Nucleus accumbens (tissue), 56 donors: ENCODE data around the gene RNF224.
"Not testable (repeated sequence)": the region's sequence is repeated elsewhere in the genome, so short reads cannot be mapped to it uniquely, and the experiment has no call there.

Experiments
- DNase-seq, 56 donors: peaks; one replicate each; lab custom pipeline; 2025; lab: John Stamatoyannopoulos, UW

RNF224 gene

DNA sequence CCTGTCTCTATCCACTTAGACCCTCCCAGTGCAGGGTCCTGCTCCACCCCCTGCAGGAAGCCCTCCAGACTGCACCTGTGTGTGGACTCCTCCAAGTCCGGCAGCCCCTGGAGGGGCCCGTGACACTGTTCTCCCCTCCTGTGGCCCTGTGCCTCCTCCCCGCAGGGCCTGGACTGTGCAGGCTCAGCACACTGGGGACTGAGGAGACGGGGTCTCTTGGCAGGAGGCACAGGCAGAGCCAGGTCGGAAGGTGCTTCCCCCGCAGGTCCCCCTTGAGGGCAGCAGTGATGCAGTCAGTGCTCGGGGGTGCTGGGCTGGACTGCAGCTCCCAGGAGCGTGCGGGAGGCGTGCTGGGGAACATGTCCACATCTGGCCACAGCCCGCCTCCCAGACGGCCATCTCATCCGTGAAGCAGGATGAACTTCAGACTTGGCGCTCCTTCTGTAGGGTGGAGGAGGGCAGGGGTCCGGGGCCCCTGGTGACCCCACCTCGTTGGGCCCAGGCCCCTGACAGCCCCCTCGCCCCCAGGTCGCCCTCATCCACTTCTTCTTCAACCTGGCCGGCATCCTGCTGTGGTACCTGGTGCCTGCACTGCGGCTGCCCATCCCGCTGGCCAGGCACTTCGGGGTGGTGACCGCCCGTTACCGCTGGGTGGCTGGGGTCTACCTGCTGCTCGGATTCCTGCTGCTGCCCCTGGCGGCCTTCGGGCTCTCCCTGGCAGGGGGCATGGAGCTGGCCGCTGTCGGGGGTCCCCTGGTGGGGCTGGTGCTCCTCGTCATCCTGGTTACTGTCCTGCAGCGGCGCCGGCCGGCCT lies 8.3 kb downstream of the RNF224 start:
- no peak for DNase-seq

DNA sequence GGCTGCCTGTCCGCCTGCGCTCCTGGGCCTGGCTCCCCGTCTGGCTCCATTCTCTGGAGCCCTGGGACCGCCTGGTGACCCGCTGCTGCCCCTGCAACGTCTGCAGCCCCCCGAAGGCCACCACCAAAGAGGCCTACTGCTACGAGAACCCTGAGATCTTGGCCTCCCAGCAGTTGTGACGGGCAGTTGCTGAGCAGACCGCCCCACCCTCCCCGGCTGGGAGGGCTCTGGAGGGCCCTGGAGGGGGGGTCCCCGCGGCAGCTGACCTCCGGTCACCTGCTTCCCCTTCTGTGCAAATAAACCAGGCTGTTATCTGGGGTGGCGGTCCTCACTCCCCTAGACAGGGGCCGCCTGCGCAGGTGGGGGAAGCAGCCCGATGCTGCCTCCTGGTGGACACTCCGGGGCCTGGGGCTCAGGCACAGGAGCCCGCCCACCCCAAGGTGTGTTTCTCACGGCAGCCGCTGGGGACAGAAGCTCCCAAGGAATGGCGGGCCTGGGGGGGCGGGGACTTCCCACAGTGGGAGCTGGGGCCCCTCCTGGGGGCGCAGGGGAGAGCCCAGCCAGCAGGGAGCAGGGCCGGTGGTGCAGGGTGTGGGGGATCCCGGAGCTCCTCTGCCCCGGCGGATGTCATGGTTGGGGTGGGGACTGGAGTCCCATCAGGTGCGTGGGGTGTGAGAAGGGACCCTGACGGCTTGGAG lies 9.1 kb downstream of the RNF224 start:
- DNase-seq, result peak in 53 of 56 donors; percentile 11 to 89 (median 66)

DNA sequence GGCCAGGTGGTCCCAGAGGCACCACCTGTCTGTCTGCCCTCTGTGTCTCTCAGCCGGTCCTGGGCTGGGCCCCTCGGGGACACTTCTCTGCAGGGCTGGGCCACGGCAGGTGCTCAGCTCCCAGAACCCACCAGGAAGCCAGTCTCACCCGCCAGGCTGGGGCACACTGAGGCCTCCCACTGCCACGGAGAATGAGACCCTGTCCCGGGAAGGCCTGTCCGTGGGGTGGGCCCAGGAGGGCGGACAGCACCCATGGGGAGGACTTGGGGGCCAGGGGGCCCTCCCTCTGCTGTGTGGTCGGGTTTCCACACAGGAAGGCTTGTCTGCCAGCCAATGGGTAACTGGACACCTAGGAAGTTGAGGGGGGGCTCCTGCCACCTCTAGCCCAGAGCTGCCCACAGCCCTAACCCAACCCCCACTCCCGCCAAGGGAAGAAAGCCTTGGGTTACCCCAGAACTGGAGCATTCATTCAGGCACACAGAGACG lies 9.7 kb downstream of the RNF224 start:
- DNase-seq, result peak in 5 of 56 donors; percentile 12 to 39 (median 28)

DNA sequence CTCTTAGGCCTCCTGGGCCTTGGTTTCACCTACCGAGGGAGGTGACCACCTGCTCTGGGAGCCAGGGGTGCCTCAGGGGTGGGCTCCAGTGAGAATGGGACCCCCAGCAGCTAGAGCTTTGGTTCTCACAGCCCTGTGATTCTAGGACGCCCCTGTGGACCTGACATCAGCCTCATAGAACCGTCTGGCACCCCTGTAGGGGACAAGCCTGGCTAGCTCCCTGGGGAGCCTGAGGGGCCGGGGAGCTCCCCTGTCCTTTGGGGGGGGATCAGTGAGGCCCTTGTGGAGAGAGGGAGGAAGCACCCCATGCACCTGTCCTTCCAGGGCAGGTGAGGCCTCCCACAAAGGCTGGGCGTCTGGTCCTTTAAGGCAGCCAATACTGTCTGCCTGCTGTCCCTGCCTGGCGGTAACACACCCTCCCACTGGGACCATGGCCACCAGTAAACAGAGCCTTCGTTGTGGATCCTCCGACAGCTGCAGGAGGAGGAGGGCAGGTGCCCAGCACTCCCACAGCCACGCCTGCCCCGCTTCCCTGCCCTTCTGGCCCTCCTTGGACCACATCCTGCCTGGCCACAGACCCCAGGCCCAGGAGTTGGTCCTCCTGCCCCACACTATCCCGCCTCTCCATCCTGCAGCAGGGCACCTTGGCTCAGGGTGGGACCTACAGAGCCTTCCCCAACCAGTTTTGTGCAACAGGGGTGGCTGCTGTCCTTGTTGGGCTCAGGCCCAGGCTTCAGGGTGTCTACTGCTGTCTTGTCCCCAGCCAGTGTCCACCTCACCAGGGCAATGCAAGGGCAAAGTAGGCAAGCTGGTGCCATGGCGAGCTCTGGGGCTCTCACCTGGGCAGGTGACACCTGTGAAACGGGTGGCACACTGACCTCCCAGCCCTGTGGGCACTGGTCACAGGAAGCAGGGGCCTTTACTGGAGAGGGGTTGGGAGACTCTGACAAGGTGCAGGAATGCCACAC lies 10.7 kb downstream of the RNF224 start:
- peak in 50 of 56 donors; percentile 11 to 89 (median 60) for DNase-seq

DNA sequence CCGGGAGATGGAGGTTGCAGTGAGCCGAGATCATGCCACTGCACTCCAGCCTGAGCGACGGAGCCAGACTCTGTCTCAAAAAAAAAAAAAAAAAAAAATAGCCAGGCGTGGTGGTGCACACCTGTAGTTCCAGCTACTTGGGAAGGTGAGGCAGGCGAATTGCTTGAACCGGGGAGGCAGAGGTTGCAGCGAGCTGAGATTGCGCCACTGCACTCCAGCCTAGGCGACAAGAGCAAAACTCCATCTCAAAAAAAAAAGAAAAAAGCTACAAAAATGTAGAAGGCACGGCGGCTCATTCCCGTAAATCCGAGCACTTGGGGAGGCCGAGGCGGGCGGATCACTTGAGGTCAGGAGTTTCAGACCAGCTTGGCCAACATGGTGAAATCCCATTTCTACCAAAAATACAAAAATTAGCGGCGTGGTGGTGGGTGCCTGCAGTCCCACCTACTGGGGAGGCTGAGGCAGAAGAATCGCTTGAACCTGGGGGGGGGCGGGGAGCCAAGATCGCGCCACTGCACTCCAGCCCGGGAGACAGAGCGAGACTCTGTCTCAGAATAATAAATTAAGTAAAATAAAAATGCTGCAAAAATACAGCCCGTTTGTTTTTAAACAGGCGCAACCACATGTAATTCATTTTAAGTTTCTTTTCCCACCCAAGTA lies 12.4 kb downstream of the RNF224 start:
- not testable (repeated sequence) for DNase-seq

DNA sequence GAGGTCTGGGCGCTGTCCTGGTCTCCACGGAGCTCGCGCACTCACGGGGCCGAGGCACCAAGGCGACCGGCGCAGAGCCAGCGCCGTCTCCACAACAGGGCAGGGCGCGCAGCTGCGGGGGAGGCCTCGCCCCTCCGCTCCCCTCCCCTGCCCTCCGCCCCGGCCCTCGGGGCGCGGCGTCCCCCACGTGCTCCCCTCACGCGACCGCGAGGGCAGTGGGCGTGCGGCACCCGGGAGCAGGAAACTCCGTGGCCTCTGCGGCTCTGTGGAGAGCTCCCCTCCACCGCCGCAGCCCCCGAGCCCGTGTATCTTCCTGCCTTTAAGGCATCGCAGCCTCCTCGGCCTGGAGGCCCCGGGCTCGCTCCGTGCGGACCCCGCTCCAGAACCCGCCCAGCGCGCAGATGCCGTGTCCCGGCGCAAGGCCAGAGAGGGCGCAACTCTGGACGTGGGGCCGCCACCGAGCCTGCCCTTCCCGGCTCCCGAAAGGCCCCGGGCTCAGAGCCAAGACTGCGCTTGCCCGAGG lies 13.1 kb downstream of the RNF224 start:
- peak in 53 of 56 donors; percentile 23 to 88 (median 78) for DNase-seq

DNA sequence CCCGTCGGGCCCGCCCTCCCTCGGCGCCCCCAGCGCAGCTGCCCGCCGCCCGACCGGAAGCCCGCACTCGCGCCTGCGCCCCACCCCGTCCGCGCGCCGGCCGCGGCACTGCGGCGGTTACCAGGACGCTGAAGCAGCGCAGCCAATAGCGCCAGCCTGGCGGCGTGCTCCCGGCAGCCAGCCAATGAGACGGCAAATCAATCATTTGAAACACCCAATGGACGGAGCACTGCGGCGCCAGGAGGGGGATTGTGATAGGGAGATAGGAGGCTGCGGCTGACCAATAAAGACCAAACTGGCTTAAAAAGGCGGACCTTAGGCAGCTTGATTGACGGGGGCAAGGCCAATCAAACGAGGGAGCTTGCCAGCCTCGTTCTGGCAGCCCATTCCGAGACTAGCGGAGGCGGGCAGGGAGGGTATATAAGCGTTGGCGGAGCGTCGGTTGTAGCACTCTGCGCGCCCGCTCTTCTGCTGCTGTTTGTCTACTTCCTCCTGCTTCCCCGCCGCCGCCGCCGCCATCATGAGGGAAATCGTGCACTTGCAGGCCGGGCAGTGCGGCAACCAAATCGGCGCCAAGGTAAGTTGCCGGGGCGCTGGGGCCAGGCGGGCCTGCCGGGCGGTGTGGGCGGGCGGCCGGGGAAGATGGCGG lies 13.7 kb downstream of the RNF224 start, which contains the start of gene TUBB4B:
TUBB4B (plus strand) TSS at position 447 of the 649 bp plus-strand sequence; CDS start at position 521, 74 bp downstream.
- peak; percentile 88 to 100 (median 99) for DNase-seq

DNA sequence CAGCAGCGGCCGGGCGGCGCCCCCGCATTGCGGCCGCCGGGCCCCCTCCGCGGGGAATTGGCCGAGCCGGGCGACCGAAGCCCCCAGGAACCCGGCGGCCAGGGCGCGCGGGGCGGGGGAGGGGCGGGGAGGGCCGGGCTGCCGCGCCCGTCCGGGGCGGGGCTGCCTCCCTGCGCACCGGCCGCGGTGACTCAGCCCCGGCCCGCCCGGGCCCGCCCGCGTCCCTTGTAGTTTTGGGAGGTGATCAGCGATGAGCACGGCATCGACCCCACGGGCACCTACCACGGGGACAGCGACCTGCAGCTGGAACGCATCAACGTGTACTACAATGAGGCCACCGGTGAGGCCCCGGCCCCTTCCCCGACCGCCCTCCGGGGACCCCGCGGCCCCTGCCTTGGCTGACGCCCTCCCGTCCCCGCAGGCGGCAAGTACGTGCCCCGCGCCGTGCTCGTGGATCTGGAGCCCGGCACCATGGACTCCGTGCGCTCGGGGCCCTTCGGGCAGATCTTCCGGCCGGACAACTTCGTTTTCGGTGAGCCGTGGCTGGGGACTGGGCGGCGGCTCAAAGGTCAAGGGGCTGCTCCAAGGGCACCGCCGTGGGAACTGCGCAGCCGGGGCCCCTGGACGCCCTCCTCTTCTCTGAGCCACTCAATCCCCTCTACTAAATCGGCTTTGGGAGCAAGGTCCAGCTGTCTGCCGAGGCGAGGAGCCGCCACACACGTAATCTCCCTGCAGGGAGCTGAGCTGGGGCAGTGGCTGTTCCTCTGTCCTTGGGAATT lies 14.4 kb downstream of the RNF224 start:
- peak in 14 of 56 donors; percentile 16 to 79 (median 38) for DNase-seq

DNA sequence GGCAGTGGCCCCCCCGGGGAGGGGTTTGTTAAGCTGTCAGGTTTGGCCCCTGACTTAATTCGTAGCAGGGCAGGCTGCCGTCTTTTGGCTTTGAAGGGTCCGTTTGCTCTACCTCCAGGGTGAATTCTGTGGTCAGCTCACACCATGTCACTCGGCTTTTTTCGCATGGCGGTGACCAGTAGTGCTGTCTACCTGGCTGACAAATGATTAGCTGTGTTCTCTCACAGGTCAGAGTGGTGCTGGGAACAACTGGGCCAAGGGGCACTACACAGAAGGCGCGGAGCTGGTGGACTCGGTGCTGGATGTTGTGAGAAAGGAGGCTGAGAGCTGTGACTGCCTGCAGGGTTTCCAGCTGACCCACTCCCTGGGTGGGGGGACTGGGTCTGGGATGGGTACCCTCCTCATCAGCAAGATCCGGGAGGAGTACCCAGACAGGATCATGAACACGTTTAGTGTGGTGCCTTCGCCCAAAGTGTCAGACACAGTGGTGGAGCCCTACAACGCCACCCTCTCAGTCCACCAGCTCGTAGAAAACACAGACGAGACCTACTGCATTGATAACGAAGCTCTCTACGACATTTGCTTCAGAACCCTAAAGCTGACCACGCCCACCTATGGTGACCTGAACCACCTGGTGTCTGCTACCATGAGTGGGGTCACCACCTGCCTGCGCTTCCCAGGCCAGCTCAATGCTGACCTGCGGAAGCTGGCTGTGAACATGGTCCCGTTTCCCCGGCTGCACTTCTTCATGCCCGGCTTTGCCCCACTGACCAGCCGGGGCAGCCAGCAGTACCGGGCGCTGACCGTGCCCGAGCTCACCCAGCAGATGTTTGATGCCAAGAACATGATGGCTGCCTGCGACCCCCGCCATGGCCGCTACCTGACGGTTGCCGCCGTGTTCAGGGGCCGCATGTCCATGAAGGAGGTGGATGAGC lies 15.2 kb downstream of the RNF224 start:
- no peak for DNase-seq

DNA sequence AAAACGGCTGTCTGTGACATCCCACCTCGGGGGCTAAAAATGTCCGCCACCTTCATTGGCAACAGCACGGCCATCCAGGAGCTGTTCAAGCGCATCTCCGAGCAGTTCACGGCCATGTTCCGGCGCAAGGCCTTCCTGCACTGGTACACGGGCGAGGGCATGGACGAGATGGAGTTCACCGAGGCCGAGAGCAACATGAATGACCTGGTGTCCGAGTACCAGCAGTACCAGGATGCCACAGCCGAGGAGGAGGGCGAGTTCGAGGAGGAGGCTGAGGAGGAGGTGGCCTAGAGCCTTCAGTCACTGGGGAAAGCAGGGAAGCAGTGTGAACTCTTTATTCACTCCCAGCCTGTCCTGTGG lies 15.9 kb downstream of the RNF224 start:
- DNase-seq, result not testable (repeated sequence)

DNA sequence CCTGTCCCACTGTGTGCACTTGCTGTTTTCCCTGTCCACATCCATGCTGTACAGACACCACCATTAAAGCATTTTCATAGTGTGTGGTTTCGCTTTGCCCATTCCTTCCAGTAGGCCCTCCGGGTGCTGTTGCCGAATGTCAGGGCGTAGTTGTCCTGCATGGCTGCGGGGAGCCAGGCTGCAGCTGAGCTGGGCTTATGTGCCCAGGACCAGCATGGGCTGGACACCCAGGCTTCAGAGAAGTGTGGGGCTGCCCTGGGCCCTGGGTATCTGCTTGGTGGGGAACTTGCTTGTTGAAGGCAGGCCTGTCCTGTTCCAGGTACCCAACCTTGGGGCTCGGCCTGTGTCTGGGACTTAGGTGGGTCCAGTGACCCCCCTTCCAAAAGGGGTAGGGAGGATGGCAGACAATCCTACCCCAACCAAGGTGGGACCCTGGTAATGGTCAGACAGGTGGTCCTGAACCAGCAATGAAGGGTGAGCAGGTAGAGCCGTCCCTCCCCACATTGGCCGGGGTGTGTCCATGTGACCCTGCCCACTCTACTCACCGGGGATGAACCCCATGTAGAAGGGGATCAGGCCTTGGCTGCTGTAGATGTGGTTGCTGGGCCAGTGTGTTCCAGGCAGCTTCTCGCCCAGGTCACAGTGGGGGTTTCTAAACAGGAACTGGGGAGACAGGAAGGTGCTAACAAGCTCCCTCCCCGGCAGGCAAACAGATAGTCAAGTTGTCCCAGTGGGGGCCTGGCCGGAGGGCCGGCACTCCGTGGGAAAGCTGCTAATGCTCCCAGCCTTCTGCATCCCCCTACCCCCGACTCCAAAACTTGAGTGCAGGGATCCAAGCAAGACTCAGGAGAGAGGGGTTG lies 16.6 kb downstream of the RNF224 start:
- no peak for DNase-seq

DNA sequence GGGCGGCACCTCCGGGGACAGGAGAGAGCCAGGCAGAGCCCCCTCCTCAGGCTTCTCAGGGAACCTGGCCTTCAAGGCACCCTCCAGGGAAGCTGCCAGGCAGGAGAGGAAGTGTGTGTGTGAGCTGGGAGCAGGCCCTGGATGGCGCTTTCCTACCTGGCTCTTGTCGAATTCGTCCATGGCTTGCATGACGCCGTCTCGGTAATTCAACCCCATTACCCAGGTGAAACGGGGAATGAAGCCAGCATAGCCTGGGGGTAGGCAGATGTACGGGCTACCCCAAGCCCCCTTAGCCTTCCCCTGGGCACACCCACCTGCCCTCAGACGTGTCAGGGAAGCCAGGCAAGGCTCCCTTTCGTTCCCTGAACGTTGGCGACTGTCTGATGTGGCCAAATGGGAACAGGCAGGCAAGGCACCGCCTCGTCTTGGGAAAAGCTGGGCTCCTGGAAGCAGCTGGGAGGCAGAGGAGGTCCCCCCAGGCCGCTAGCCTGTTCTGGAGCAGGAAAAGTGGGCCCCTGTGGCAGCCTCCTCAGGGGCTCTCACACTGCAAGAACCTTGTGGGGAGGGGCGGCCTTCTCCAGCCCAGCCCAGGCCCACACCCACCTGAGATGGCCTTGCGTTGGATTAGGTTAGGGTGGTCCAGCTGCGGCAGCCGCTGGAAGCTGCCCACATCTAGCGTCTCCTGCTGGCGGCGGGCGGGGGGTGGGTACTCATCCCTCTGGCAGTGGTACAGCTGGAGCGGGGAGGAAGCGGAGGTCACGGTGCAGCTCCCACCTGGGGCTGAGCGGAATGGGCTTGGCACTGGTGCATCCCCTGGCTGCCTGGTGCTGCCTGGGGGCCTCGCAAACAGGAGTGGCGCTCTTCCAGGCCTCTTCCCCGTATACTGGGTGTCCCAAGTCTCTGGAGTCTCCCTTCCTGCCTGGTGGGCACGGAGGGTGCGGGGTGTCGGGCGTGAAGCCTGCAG lies 17.5 kb downstream of the RNF224 start:
- DNase-seq, result no peak

DNA sequence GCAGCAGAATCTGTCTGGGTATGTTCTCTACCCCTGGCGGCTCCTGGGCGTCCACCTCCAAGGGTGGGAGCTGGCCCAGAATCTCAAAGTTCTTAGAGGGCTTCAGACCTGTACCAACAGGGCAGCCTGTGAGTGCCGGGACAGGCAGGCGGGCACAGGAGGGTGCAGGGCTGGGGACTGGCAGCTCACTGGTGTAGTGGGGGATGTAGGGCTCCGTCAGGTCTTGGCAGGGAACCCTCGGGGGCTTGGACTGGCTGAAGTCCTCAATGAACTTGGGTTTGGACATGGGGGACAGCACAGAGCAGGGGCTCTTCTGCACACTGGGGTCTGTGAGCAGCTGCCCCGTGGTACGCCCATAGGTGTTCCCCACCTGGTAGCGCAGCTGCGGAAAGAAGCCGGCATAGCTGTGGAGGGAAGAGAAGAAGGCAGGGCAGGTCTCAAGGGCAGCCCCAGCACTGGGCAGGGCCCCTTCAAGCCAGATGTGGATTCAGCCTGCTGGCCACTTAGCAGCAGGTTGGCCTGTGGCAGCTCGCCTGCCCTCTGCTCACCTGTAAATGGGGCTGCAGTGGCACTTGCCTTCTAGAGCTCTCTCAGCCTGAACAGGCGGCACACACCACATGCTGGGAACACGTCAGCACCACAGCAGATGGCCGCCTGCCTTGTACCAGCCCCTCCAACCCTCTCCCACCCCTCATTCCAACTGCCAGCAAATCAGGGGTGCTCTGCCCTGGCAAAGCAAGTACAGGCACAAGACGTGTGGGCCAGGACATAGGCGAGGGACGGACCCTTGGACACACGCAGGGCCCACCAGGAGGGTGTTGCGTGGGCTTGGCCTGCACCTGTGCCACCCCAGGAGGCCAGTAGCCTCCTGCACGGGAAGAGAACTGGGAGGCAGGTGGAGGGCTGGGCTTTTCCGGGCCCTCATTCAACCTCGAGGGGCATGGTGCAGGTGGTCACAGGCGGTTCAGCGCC lies 18.4 kb downstream of the RNF224 start:
- no peak for DNase-seq
